ENCODE results near the gene MTHFD2. TPM values are rescaled to one million over a fixed set of nuclear protein-coding genes. Genes with fewer than 3 reads are reported as not detected.
A peak's percentile ranks its signal among the peaks of the same experiment; 100 is the strongest.

The MTHFD2 gene
- total RNA-seq, 1 experiment from 2014 or later = 470 TPM

DNA sequence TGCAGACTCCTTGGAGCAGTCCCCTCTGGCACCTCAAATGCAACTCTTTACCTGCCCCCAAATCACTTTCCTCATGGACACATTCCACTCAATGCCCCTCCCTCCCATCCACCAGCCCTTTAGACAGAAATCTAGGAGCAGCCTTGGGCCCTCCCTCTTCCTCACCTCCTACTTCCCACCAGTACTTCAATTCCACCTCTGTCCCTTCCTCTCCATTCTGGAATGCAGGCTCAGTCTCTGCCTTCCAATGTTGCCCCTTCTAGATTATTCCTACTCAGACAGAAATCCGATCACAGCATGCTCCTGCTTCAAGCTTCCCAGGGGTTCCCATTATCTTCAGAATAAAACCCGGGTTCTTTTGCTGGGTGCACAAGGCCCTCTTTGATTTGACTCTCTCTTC lies 62.1 kb downstream of the MTHFD2 start:
- POLR2A ChIA-PET = no interaction called here
- Mint-ChIP-seq H3K9me3 (ENCODE audit: unreplicated experiment) (no peaks in the 10 kb centered on the region), H3K27me3 (ENCODE audit: insufficient read depth, unreplicated experiment) (no peaks in the 10 kb centered on the region), H3K27ac (ENCODE audit: unreplicated experiment) (no peak overlapping the region), H3K36me3 (ENCODE audit: insufficient read depth, unreplicated experiment) (no peaks in the 10 kb centered on the region), H3K4me3 (ENCODE audit: unreplicated experiment) (no peak overlapping the region), H3K4me1 (ENCODE audit: low read depth, unreplicated experiment) (peaks cover 5% of the 10 kb centered on the region)
- no peak for DNase-seq
- Histone ChIP-seq H3K4me1 (no peaks in the 10 kb centered on the region), H3K27me3 (replicated peaks; ENCODE audit: control insufficient read depth, insufficient read depth, low read length) (no peaks in the 10 kb centered on the region), H3K36me3 (ENCODE audit: control insufficient read depth, insufficient read depth, low read length) (no peaks in the 10 kb centered on the region), H3K9me3 (no peaks in the 10 kb centered on the region), H3K4me3 (ENCODE audit: low read depth, low read length) (no peak overlapping the region)
- TF ChIP-seq, protein P1, sequence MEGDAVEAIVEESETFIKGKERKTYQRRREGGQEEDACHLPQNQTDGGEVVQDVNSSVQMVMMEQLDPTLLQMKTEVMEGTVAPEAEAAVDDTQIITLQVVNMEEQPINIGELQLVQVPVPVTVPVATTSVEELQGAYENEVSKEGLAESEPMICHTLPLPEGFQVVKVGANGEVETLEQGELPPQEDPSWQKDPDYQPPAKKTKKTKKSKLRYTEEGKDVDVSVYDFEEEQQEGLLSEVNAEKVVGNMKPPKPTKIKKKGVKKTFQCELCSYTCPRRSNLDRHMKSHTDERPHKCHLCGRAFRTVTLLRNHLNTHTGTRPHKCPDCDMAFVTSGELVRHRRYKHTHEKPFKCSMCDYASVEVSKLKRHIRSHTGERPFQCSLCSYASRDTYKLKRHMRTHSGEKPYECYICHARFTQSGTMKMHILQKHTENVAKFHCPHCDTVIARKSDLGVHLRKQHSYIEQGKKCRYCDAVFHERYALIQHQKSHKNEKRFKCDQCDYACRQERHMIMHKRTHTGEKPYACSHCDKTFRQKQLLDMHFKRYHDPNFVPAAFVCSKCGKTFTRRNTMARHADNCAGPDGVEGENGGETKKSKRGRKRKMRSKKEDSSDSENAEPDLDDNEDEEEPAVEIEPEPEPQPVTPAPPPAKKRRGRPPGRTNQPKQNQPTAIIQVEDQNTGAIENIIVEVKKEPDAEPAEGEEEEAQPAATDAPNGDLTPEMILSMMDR (IDR thresholded peaks at IDR 0.05; ENCODE audit: insufficient read depth in 1 of 2, low read depth in 1 of 2, low read length in 1 of 2, severe bottlenecking in 1 of 2, unreplicated experiment in 1 of 2) = no peak
- intact Hi-C loops (cut with micrococcal nuclease; ENCODE audit: unreplicated experiment) = no loop called here
- CTCF ChIA-PET = interaction anchor here (1.1 kb wide), 1 partner anchor 75 kb away, joined by 4 read pairs; no protein-coding TSS in a partner anchor
- no TSS peak for BruUV-seq (replicated peaks)

DNA sequence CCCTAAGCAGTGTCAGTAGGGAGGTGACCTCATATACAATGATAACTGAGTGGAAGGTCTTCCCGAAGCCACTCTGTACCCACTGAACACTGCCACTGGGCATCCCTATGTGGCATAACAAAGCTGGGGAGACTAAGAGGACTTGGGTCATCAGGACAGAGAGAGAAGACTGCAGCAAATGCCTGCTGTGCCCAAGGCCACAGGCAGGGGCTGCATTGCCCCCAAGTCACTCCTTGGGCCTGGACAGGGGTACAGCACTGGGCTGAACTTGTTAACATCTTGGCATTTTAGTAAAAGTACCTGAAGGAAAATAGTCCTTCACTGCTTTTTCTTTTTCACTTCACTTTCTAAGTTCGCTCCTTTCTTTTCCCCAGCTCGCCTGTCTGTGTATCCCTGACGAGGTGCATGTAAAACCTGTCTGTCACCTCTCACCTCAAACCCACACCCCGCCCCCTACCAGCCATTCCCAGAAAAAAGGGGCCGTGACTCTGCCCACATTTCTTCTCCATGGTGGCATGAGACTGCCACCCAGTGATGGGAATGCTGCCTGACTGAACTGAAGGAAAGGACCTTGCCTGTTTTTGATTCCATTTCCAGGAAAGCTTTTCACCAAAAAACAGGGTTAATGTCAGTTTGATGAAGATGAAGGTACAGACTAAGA lies 62.9 kb downstream of the MTHFD2 start:
- no peak overlapping the region for H3K4me3 ChIP-seq (ENCODE audit: low read depth, low read length)
- no peaks in the 10 kb centered on the region for H3K27me3 ChIP-seq (replicated peaks; ENCODE audit: control insufficient read depth, insufficient read depth, low read length)
- H3K27ac Mint-ChIP-seq (ENCODE audit: unreplicated experiment) = no peak overlapping the region
- BruUV-seq (replicated peaks) = no TSS peak
- H3K36me3 ChIP-seq (ENCODE audit: control insufficient read depth, insufficient read depth, low read length) = no peaks in the 10 kb centered on the region
- TF ChIP-seq, protein P1 (IDR thresholded peaks at IDR 0.05; ENCODE audit: insufficient read depth in 1 of 2, low read depth in 1 of 2, low read length in 1 of 2, severe bottlenecking in 1 of 2, unreplicated experiment in 1 of 2) = peak; percentile 41 to 61
- H3K36me3 Mint-ChIP-seq (ENCODE audit: insufficient read depth, unreplicated experiment) = no peaks in the 10 kb centered on the region
- H3K9me3 ChIP-seq = no peaks in the 10 kb centered on the region
- H3K9me3 Mint-ChIP-seq (ENCODE audit: unreplicated experiment) = no peaks in the 10 kb centered on the region
- H3K4me1 Mint-ChIP-seq (ENCODE audit: low read depth, unreplicated experiment) = peaks cover 5% of the 10 kb centered on the region
- no peaks in the 10 kb centered on the region for H3K27me3 Mint-ChIP-seq (ENCODE audit: insufficient read depth, unreplicated experiment)
- H3K4me1 ChIP-seq = no peaks in the 10 kb centered on the region
- POLR2A ChIA-PET = no interaction called here
- intact Hi-C loops (cut with micrococcal nuclease; ENCODE audit: unreplicated experiment) = loop anchor here (1.0 kb wide), 1 partner anchor 11 kb away; no protein-coding TSS in a partner anchor
- peak; percentile 65 to 79 for DNase-seq
- CTCF ChIA-PET = interaction anchor here (0.8 to 1.1 kb wide), 4 partner anchors 11 to 82 kb away, joined by 3 to 6 read pairs (median 4); partner anchors contain the start of gene MOB1A
- no peak overlapping the region for H3K4me3 Mint-ChIP-seq (ENCODE audit: unreplicated experiment)

DNA sequence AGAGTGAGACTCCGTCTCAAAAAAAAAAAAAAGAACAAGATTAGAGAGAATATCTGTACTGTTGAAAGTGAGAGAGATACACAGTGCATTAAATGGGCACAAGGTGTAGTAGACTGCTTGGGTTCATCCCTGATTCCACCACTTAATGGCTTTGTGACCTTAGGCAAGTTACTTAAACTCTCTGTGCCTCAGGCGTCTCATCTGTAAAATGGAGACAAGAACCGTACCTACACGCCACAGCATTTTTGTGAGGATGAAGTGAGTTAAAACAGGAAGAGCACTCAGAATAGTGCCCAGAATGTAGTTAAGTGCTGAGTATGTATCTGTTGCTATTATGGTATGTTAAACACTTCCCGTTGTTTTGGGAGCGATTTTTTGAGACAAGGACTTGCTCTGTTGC lies 64.3 kb downstream of the MTHFD2 start:
- intact Hi-C loops (cut with micrococcal nuclease; ENCODE audit: unreplicated experiment) = no loop called here
- TF ChIP-seq, protein P1 (IDR thresholded peaks at IDR 0.05; ENCODE audit: insufficient read depth in 1 of 2, low read depth in 1 of 2, low read length in 1 of 2, severe bottlenecking in 1 of 2, unreplicated experiment in 1 of 2) = no peak
- DNase-seq = no peak
- no peaks in the 10 kb centered on the region for H3K27me3 ChIP-seq (replicated peaks; ENCODE audit: control insufficient read depth, insufficient read depth, low read length)
- Mint-ChIP-seq H3K4me3 (ENCODE audit: unreplicated experiment) (no peak overlapping the region), H3K27me3 (ENCODE audit: insufficient read depth, unreplicated experiment) (no peaks in the 10 kb centered on the region), H3K27ac (ENCODE audit: unreplicated experiment) (no peak overlapping the region), H3K36me3 (ENCODE audit: insufficient read depth, unreplicated experiment) (no peaks in the 10 kb centered on the region), H3K4me1 (ENCODE audit: low read depth, unreplicated experiment) (peaks cover 5% of the 10 kb centered on the region), H3K9me3 (ENCODE audit: unreplicated experiment) (no peaks in the 10 kb centered on the region)
- no peaks in the 10 kb centered on the region for H3K9me3 ChIP-seq
- ChIA-PET CTCF (no interaction called here), POLR2A (no interaction called here)
- no peaks in the 10 kb centered on the region for H3K36me3 ChIP-seq (ENCODE audit: control insufficient read depth, insufficient read depth, low read length)
- no peaks in the 10 kb centered on the region for H3K4me1 ChIP-seq
- no peak overlapping the region for H3K4me3 ChIP-seq (ENCODE audit: low read depth, low read length)
- no TSS peak for BruUV-seq (replicated peaks)

Measured in Caco-2 (cell line).